K562 (cell line): ENCODE results near the gene CTSW. TPM values are rescaled to one million over a fixed set of nuclear protein-coding genes. Genes with fewer than 3 reads are reported as not detected.

Experiments used
- ATAC-seq: fragments of 200-7000 bp; cut with Tn5 transposase; 3 replicates; pipeline ENCODE4 v1.9.1; 2020; ENCODE audit warnings: moderate library complexity
- BruUV-seq: library from RNA; stranded (reverse); fragments of 400-500 nt; replicated peaks from 2 replicates; lab custom pipeline; 2021; lab: Mats Ljungman, UMichigan
- CTCF ChIA-PET: fragments of 300-600 bp; formaldehyde crosslinking; extraction: SDS; loops from one replicate; lab custom pipeline; 2021; ENCODE audit warnings: low intra/inter-chr PET ratio; lab: Yijun Ruan, JAX
- POLR2A ChIA-PET: fragments of 300-600, 350-650 bp; sonication (Branson Sonifier 250); formaldehyde crosslinking; extraction: SDS; loops from one replicate; lab custom pipeline; 2021; ENCODE audit warnings: antibody characterized with exemption, inconsistent platforms; lab: Yijun Ruan, JAX
- DNase-seq, 4 experiments: peaks; one replicate each; pipeline versions ENCODE4 v3.0.0 to v3.0.0-alpha.2; 2011 to 2018; ENCODE audit warnings: low spot score in 3 of 4, mixed read lengths in 3 of 4; ENCODE audit errors: extremely low read depth in 1 of 4
- FAIRE-seq: peaks from 2 replicates; lab custom pipeline; 2011; peaks lifted over from hg19 to GRCh38; lab: Jason Lieb, UNC
- H2AFZ ChIP-seq: 2 replicates; pipeline ENCODE4 v1.6.0; 2011; ENCODE audit warnings: low read depth, low read length, control low read depth, inconsistent platforms
- H3K27ac ChIP-seq: fragments of 200-600 bp; 3 replicates; pipeline ENCODE4 v1.8.0; 2011; ENCODE audit warnings: low read depth, mild to moderate bottlenecking, control low read depth, inconsistent platforms, low read length, moderate library complexity, mixed read lengths; ENCODE audit errors: extremely low read depth
- H3K27me3 ChIP-seq, 2 experiments: fragments of 300-600 bp in 1 of 2; 2 replicates in 1 of 2; 3 replicates in 1 of 2; pipeline versions ENCODE4 v1.6.0 to v1.8.0; 2011; ENCODE audit warnings: inconsistent platforms in 2 of 2, low read length in 2 of 2, mild to moderate bottlenecking in 1 of 2, mixed read lengths in 1 of 2, moderate library complexity in 1 of 2; ENCODE audit not compliant: control insufficient read depth in 2 of 2, insufficient read depth in 2 of 2
- H3K36me3 ChIP-seq: fragments of 300-600 bp; 3 replicates; pipeline ENCODE4 v1.8.0; 2011; ENCODE audit warnings: mild to moderate bottlenecking, low read length, inconsistent platforms; ENCODE audit not compliant: control insufficient read depth, insufficient read depth
- H3K4me1 ChIP-seq, 2 experiments: fragments of 200-600 bp in 1 of 2; replicated peaks in 1 of 2; 2 replicates in 1 of 2; 3 replicates in 1 of 2; pipeline versions ENCODE4 v1.5.1 to v1.8.0; 2011; ENCODE audit warnings: inconsistent platforms in 2 of 2, low read length in 2 of 2, mild to moderate bottlenecking in 1 of 2, mixed read lengths in 1 of 2, moderate library complexity in 1 of 2; ENCODE audit not compliant: control insufficient read depth in 2 of 2, insufficient read depth in 2 of 2
- H3K4me2 ChIP-seq: 2 replicates; pipeline ENCODE4 v1.6.1; 2011; ENCODE audit warnings: low read length, control low read depth, inconsistent platforms, mixed read lengths; ENCODE audit not compliant: insufficient read depth
- H3K4me3 ChIP-seq: fragments of 200-600 bp; sonication (generic), shearing (Covaris generic); 2 replicates; pipeline ENCODE4 v1.5.1; 2016; ENCODE audit warnings: control low read depth, inconsistent platforms
- H3K79me2 ChIP-seq: fragments of 200-600 bp; 3 replicates; pipeline ENCODE4 v1.8.0; 2011; ENCODE audit warnings: low read length, inconsistent platforms; ENCODE audit not compliant: control insufficient read depth, insufficient read depth
- H3K9ac ChIP-seq, 2 experiments: 2 replicates each; pipeline versions ENCODE4 v1.6.0 to v1.6.1; 2011; ENCODE audit warnings: low read depth in 2 of 2, low read length in 2 of 2, control low read depth in 1 of 2, inconsistent platforms in 1 of 2, mild to moderate bottlenecking in 1 of 2, mixed read lengths in 1 of 2; ENCODE audit not compliant: insufficient read depth in 1 of 2
- H3K9me1 ChIP-seq: one replicate; pipeline ENCODE4 v1.6.0; 2011; ENCODE audit warnings: inconsistent platforms, mild to moderate bottlenecking, low read length, moderate library complexity; ENCODE audit not compliant: control insufficient read depth, insufficient read depth
- H3K9me3 ChIP-seq: replicated peaks from 2 replicates; pipeline ENCODE4 v1.5.1; 2011; ENCODE audit warnings: low read depth, low read length, inconsistent platforms; ENCODE audit not compliant: control insufficient read depth, insufficient read depth
- H4K20me1 ChIP-seq: replicated peaks from 2 replicates; pipeline ENCODE4 v1.6.1; 2011; ENCODE audit warnings: low read length, inconsistent platforms, mixed read lengths; ENCODE audit not compliant: control insufficient read depth, insufficient read depth
- EGR1 ChIP-seq: fragments of 450-650 bp; conservative IDR thresholded peaks from 2 replicates; pipeline ENCODE4 v1.6.1; 2017; ENCODE audit warnings: mild to moderate bottlenecking
- JUN ChIP-seq, 2 experiments: sonication (generic) in 1 of 2; formaldehyde crosslinking in 1 of 2; IDR thresholded peaks; 2 replicates each; pipeline versions ENCODE4 v1.6.1 to v1.8.0; 2012 to 2022; ENCODE audit warnings: borderline replicate concordance in 2 of 2, mild to moderate bottlenecking in 2 of 2, improper control_type of control experiment in 1 of 2, low read depth in 1 of 2, low read length in 1 of 2, missing genetic modification reagents in 1 of 2
- KLF1 ChIP-seq: fragments of 450-650 bp; IDR thresholded peaks from 2 replicates; pipeline ENCODE4 v1.6.1; 2016; ENCODE audit warnings: missing genetic modification characterization, missing compliant biosample characterization
- RBM25 ChIP-seq: fragments of 200-400 bp; formaldehyde crosslinking; IDR thresholded peaks from 2 replicates; pipeline ENCODE4 v1.6.1; 2018; ENCODE audit warnings: low read length, low read depth, moderate library complexity; ENCODE audit not compliant: severe bottlenecking
- RBM39 ChIP-seq: fragments of 200-400 bp; formaldehyde crosslinking; optimal IDR thresholded peaks from 2 replicates; pipeline ENCODE3; 2018; ENCODE audit warnings: low read depth, low read length
- SLC30A9 ChIP-seq: fragments of 250-450 bp; sonication (Bioruptor Pico); IDR thresholded peaks from 2 replicates; pipeline ENCODE4 v1.8.0; 2022; ENCODE audit warnings: mild to moderate bottlenecking, moderate library complexity
- SMAD3 ChIP-seq: fragments of 450-650 bp; formaldehyde crosslinking; conservative IDR thresholded peaks from 2 replicates; pipeline ENCODE4 v1.4.0; 2020; ENCODE audit warnings: mild to moderate bottlenecking
- WGBS: fragments of 100-300 bp; shearing (Covaris generic); methylation state at CpG from one replicate; pipeline ENCODE4 v1.1.6; 2016; ENCODE audit warnings: low coverage, mixed read lengths; ENCODE audit not compliant: insufficient coverage; ENCODE audit errors: missing lambda C conversion rate; 5-methylcytosine and 5-hydroxymethylcytosine counted together
- in situ Hi-C: fragments of 300-500 bp; cut with MboI; formaldehyde crosslinking; loops from 4 replicates; pipeline ENCODE4 v1.15.0; 2018; ENCODE audit warnings: inconsistent platforms, mixed read lengths
- intact Hi-C: fragments of 100-400 bp; cut with micrococcal nuclease; formaldehyde crosslinking; loops from 2 replicates; pipeline ENCODE4 v1.14.2; 2022
- polyA plus RNA-seq, 8 experiments: library from polyadenylated mRNA; depleted of rRNA in 4 of 8; stranded (reverse) in 5 of 8; unstranded in 3 of 8; fragments of >200 nt; fragmentation: Nextera tagmentation in 2 of 8; fragmentation: Illumina TruSeq in 1 of 8; extraction: Ambion mirVana in 2 of 8; extraction: Trizol in 1 of 8; gene quantifications; 2 replicates each; pipeline versions ENCODE4 v1.2.1 to v1.2.3, GENCODE V29; 2011 to 2014; ENCODE audit warnings: inconsistent platforms in 1 of 8, missing spikeins in 1 of 8
- total RNA-seq, 7 experiments: library from RNA; depleted of rRNA in 6 of 7; stranded (reverse); fragments of >200 nt in 6 of 7; fragmentation: Illumina TruSeq in 2 of 7; extraction: Trizol in 2 of 7; gene quantifications; 2 replicates each; pipeline versions ENCODE4 v1.2.1 to v1.2.3, GENCODE V29; 2011 to 2021; ENCODE audit warnings: low replicate concordance in 1 of 7
- TF ChIP-seq, protein P1 (sequence below): sonication (generic); formaldehyde crosslinking; IDR thresholded peaks from 2 replicates; pipeline ENCODE4 v1.8.1; 2023; ENCODE audit warnings: mild to moderate bottlenecking, missing genetic modification reagents
- TF ChIP-seq, protein P2 (sequence below): fragments of 250-450 bp; sonication (Bioruptor Pico); IDR thresholded peaks from 2 replicates; pipeline ENCODE4 v1.4.0; 2020
- TF ChIP-seq, protein P3 (sequence below), 2 experiments: fragments of 450-650 bp in 1 of 2; sonication (generic) in 1 of 2; formaldehyde crosslinking; conservative IDR thresholded peaks; 2 replicates each; pipeline versions ENCODE4 v1.4.0 to v1.8.1; 2020 to 2022; ENCODE audit warnings: mild to moderate bottlenecking in 1 of 2, missing genetic modification reagents in 1 of 2
- TF ChIP-seq, protein P4 (sequence below): sonication (generic); formaldehyde crosslinking; IDR thresholded peaks from 2 replicates; pipeline ENCODE4 v1.8.0; 2022; ENCODE audit warnings: missing genetic modification reagents, mild to moderate bottlenecking, borderline replicate concordance

The CTSW gene
- total and polyA plus RNA-seq, 9 of the 15 experiments (the other 6 are each of a cell fraction or from before 2014, with no cell fraction given): 0.04 TPM; not detected in 8

DNA sequence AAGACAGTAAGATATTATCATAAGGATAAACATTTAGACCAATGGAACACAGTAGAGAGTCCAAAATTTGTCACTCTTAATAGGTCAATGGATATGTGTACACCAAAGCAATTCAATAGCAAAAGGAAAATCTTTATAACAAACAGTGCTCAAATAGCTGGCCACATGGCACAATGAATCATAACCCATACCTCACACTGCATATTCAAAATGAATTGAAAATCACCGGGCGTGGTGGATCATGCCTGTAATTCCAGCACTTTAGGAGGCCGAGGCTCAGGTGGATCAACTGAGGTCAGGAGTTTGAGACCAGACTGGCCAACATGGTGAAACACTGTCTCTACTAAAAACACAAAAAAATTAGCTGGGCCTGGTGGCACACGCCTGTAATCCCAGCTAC is 37.5 kb upstream of the CTSW start:
- Histone ChIP-seq H3K9me3 (no peaks in the 10 kb centered on the region), H3K36me3 (no peaks in the 10 kb centered on the region), H2AFZ (no peak overlapping the region), H3K79me2 (no peaks in the 10 kb centered on the region), H3K4me2 (no peak overlapping the region), H3K9me1 (no peaks in the 10 kb centered on the region), H3K9ac (no peak overlapping the region), H4K20me1 (no peaks in the 10 kb centered on the region), H3K4me1 (no peaks in the 10 kb centered on the region; a peak in 1 of 5 replicates), H3K27ac (no peak overlapping the region), H3K4me3 (no peak overlapping the region), H3K27me3 (no peaks in the 10 kb centered on the region)
- 73% methylated on average over 4 of the region's 4 CpGs for WGBS
- ChIA-PET CTCF (no interaction called here), POLR2A (interaction anchor here (6.4 kb wide), 1 partner anchor 9 kb away, joined by 67 read pairs; no protein-coding TSS in a partner anchor)
- no peak for ATAC-seq
- FAIRE-seq: no peak
- in situ Hi-C loops: no loop called here
- DNase-seq: no peak
- intact Hi-C loops: no loop called here
- no TSS peak for BruUV-seq
- TF ChIP-seq SMAD3 (CRISPR knock-in tag) (no peak), KLF1 (tag) (no peak), SLC30A9 (CRISPR knock-in tag) (no peak), RBM39 (no peak), RBM25 (no peak), JUN (IDR thresholded peaks at IDR 0.05; ENCODE audit: borderline replicate concordance, low read depth, low read length) (no peak), JUN (CRISPR knock-in tag; IDR thresholded peaks at IDR 0.05; ENCODE audit: borderline replicate concordance) (no peak), EGR1 (no peak)
- TF ChIP-seq, protein P1, sequence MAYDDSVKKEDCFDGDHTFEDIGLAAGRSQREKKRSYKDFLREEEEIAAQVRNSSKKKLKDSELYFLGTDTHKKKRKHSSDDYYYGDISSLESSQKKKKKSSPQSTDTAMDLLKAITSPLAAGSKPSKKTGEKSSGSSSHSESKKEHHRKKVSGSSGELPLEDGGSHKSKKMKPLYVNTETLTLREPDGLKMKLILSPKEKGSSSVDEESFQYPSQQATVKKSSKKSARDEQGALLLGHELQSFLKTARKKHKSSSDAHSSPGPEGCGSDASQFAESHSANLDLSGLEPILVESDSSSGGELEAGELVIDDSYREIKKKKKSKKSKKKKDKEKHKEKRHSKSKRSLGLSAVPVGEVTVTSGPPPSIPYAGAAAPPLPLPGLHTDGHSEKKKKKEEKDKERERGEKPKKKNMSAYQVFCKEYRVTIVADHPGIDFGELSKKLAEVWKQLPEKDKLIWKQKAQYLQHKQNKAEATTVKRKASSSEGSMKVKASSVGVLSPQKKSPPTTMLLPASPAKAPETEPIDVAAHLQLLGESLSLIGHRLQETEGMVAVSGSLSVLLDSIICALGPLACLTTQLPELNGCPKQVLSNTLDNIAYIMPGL (CRISPR knock-in tag): no peak
- TF ChIP-seq, protein P2, sequence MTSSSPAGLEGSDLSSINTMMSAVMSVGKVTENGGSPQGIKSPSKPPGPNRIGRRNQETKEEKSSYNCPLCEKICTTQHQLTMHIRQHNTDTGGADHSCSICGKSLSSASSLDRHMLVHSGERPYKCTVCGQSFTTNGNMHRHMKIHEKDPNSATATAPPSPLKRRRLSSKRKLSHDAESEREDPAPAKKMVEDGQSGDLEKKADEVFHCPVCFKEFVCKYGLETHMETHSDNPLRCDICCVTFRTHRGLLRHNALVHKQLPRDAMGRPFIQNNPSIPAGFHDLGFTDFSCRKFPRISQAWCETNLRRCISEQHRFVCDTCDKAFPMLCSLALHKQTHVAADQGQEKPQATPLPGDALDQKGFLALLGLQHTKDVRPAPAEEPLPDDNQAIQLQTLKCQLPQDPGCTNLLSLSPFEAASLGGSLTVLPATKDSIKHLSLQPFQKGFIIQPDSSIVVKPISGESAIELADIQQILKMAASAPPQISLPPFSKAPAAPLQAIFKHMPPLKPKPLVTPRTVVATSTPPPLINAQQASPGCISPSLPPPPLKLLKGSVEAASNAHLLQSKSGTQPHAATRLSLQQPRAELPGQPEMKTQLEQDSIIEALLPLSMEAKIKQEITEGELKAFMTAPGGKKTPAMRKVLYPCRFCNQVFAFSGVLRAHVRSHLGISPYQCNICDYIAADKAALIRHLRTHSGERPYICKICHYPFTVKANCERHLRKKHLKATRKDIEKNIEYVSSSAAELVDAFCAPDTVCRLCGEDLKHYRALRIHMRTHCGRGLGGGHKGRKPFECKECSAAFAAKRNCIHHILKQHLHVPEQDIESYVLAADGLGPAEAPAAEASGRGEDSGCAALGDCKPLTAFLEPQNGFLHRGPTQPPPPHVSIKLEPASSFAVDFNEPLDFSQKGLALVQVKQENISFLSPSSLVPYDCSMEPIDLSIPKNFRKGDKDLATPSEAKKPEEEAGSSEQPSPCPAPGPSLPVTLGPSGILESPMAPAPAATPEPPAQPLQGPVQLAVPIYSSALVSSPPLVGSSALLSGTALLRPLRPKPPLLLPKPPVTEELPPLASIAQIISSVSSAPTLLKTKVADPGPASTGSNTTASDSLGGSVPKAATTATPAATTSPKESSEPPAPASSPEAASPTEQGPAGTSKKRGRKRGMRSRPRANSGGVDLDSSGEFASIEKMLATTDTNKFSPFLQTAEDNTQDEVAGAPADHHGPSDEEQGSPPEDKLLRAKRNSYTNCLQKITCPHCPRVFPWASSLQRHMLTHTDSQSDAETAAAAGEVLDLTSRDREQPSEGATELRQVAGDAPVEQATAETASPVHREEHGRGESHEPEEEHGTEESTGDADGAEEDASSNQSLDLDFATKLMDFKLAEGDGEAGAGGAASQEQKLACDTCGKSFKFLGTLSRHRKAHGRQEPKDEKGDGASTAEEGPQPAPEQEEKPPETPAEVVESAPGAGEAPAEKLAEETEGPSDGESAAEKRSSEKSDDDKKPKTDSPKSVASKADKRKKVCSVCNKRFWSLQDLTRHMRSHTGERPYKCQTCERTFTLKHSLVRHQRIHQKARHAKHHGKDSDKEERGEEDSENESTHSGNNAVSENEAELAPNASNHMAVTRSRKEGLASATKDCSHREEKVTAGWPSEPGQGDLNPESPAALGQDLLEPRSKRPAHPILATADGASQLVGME (CRISPR knock-in tag): no peak
- TF ChIP-seq, protein P3, sequence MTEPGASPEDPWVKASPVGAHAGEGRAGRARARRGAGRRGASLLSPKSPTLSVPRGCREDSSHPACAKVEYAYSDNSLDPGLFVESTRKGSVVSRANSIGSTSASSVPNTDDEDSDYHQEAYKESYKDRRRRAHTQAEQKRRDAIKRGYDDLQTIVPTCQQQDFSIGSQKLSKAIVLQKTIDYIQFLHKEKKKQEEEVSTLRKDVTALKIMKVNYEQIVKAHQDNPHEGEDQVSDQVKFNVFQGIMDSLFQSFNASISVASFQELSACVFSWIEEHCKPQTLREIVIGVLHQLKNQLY (CRISPR knock-in tag; conservative IDR thresholded peaks at IDR 0.05): no peak
- TF ChIP-seq, protein P4, sequence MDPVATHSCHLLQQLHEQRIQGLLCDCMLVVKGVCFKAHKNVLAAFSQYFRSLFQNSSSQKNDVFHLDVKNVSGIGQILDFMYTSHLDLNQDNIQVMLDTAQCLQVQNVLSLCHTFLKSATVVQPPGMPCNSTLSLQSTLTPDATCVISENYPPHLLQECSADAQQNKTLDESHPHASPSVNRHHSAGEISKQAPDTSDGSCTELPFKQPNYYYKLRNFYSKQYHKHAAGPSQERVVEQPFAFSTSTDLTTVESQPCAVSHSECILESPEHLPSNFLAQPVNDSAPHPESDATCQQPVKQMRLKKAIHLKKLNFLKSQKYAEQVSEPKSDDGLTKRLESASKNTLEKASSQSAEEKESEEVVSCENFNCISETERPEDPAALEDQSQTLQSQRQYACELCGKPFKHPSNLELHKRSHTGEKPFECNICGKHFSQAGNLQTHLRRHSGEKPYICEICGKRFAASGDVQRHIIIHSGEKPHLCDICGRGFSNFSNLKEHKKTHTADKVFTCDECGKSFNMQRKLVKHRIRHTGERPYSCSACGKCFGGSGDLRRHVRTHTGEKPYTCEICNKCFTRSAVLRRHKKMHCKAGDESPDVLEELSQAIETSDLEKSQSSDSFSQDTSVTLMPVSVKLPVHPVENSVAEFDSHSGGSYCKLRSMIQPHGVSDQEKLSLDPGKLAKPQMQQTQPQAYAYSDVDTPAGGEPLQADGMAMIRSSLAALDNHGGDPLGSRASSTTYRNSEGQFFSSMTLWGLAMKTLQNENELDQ (CRISPR knock-in tag): no peak
